Activated CD4-positive, CD25-positive, alpha-beta regulatory T cell (primary cell): Measurements from ENCODE around the gene DCLRE1C.
"Not testable (repeated sequence)": the region's sequence is repeated elsewhere in the genome, so short reads cannot be mapped to it uniquely, and the experiment has no call there.

Experiments used
- DNase-seq, 4 experiments: peaks; one replicate each; lab custom pipeline; 2025; lab: John Stamatoyannopoulos, UW

DCLRE1C gene

GRCh38 chr10:14884082-14884481 is 69.8 kb downstream of the DCLRE1C start:
- no peak for DNase-seq

DNA sequence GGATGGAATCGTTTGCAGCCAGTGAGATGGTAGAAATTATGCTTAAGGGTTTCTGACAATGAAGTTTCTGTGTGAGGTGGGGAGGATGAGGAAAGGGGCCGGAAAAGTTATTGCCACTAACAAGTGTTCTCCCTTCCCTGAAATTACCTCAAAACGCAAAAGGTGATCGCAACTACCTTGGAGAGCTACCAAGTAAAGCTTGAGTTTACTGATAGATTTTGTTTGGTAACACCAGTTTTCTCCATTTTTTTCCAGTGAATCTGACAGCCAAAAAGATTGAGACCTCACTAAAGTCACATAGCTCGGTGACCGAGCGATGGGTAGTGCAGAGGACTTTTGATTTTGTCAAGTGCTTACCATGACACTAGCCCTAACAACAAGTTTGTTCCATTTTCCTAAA is 73.7 kb downstream of the DCLRE1C start:
- no peak for DNase-seq

GRCh38 chr10:14879928-14880193 is 74.0 kb downstream of the DCLRE1C start:
- no peak for DNase-seq

GRCh38 chr10:14879124-14879927 is 74.6 kb downstream of the DCLRE1C start:
- peak in 2 of 4 experiments; percentile 12 to 44 for DNase-seq

DNA sequence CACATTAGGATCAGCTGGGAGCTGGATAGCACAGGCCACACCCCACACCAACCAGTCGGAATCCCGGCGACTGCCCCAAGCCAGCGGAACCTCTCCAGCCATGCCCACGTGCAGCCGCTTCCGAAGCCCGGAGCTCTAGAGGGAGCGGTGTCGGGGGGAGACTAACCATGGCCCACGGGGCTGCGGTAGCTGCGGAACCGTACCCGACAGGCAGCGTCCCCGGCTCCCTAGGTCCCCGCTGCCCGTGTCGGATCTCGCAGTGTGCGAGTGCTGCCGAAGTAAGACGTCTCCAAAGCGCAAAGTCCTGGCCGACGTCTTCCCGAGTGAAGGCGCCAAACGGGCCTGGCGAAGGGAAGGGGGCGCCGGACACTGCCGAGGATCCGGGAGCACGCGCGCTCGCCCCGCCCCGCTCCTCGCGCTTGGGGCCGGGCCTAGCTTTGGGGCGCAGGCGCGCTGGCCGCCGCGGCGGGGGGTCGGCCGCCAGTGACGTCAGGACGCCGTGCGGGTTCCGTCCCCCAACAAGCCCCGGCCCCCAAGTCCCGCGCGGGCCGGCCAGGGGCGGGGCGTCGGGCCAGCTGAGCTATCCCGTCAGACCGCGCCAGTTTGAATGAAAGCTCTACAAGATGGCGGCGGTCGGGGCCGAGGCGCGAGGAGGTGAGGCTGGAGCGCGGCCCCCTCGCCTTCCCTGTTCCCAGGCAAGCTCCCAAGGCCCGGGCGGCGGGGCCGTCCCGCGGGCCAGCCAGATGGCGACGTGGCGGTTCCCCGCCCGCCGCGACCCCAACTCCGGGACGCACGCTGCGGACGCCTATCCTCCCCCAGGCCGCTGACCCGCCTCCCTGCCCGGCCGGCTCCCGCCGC is 75.4 kb downstream of the DCLRE1C start, which contains the start of gene SUV39H2:
TSS of gene SUV39H2 (plus strand) at position 601 of the 858 bp plus-strand sequence. CDS start at position 624, 23 bp downstream.
- DNase-seq: peak; percentile 86 to 91 (median 90)

DNA sequence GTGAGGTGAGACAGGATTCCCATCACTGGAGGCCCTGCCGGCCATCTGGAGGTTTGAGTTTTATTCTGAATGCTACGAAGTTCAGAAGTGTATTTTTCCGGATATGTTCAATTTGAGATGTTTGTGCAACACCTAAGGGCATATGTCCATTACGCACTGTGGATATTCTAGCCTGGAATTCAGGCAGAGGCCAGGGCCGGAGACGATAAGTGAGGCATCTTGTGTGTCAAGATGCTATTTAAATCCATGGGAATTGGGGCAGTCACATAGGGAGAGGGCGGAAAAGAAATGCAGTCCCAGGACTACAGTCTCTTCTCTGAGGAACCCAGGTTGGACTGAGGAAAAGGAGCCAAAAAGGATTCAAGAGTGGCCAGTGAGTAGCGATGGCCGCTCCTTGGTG is 77.1 kb downstream of the DCLRE1C start:
- no peak for DNase-seq

- no peak for DNase-seq
These were observed 78.0 kb downstream of the DCLRE1C start for GRCh38 chr10:14875941-14876340.

DNA sequence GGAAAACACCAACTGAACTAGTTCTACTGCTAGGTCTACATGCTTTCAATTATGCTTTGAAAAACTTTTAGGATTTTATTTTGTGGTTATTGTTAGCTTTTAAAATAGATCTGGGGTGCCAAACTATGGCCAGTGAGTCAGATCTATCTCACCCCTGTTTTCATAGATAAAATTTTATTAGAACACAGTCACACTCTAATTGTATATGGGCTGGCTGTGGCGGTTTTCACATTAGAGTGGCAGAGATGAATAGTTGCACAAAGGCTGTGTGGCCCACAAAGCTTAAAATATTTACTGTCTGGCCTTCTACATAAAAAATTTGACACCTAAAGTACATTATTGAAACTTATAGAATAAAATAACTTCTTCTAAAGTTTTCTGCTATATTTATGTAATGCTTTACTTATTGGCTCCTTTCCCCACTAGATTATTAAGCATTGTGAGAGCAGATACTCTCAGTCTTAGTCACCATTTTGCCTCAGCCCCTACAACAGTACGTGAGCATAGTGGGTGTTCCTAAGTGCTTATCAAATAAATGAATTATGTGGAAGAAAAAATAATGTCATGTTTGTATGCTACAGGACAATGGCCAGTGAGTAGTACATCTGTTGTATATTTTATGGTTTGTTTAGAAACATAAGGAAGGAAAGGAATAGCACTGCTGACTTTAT is 80.7 kb downstream of the DCLRE1C start:
- no peak for DNase-seq

GRCh38 chr10:14864871-14865270 is 89.0 kb downstream of the DCLRE1C start:
- not testable (repeated sequence) for DNase-seq

GRCh38 chr10:14864466-14864865 is 89.4 kb downstream of the DCLRE1C start:
- DNase-seq: not testable (repeated sequence)

- no peak for DNase-seq
These were observed 93.1 kb downstream of the DCLRE1C start for GRCh38 chr10:14860791-14861190.

- DNase-seq: no peak
These were observed 94.1 kb downstream of the DCLRE1C start for GRCh38 chr10:14859775-14860174.

DNA sequence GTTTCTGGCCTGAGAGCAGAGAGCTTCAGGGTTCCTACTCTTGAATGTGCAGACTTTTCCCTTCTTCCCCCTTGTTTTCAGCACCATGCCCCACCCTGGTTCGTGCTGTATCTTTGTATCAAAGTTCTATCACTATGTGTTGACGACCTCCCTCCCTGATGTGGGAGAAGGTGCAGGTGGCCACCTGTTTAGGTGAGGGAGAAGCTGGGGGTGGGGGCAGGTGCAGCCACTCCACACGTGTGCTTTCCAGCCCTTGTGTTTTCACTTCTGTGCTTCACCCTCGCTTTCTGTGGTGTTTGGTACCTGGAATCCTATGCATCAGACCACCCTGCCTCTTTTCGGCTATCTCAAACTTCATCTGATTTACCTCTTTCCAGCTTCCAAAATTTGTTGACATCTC is 94.9 kb downstream of the DCLRE1C start:
- no peak for DNase-seq

- DNase-seq: no peak
These were observed 95.4 kb downstream of the DCLRE1C start for GRCh38 chr10:14858338-14858960.

DNA sequence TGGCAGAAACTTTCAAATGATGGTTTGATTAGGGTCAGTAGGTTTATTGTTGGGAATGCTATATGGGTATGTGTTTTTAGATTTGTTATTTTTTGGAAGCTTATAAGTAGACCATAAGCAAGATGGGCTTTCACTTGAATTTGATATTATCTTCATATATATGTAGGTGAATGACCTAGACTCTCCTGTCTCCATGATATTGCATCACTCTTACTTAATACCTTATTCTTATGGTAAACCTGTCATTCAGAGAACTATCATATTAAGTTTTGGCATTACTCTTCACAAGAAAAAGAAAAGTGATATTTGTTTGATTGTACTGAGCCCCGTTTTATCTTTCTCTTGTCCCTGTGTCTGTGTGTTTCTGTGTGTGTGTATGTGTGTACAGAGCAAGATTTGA is 98.4 kb downstream of the DCLRE1C start:
- no peak for DNase-seq

GRCh38 chr10:14852236-14852635 is 101.7 kb downstream of the DCLRE1C start:
- no peak for DNase-seq
